Activated CD4-positive, alpha-beta T cell treated with anti-CD3 and anti-CD28 coated beads, Interleukin-2, Interleukin-4, amounts not matched to agents 100 ng/mL and 50 ng/mL, durations not matched to agents 16 hours and 8 hours (primary cell): ENCODE results near the gene PHACTR2.
A peak's percentile ranks its signal among the peaks of the same experiment; 100 is the strongest.

ENCODE experiments used
- DNase-seq: peaks from one replicate; pipeline ENCODE4 v3.0.0-alpha.2; 2020; ENCODE audit warnings: low spot score

Gene PHACTR2

GRCh38 chr6:143675382-143675900 is 2.3 kb upstream of the PHACTR2 start:
- no peak for DNase-seq

GRCh38 chr6:143675946-143676345 is 1.8 kb upstream of the PHACTR2 start:
- DNase-seq = no peak

- DNase-seq = no peak
Measured at GRCh38 chr6:143676437-143677045, 1.2 kb upstream of the PHACTR2 start.

DNA sequence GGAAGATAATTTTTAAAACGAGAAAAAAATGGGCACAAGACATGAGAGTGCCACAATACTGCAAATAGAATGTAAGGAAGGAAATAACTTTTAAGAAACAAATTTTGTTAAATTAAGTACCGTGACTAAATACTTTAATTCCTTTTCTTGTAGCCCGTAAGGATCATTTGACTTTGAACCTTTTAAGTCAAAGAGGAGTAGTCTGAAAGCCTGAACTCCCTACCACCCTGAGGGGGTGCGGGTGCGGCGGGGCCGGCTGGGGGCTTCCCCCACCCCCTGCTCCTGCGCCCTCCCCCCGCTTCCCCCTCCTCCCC is 231 bp upstream of the PHACTR2 start:
- DNase-seq = no peak

DNA sequence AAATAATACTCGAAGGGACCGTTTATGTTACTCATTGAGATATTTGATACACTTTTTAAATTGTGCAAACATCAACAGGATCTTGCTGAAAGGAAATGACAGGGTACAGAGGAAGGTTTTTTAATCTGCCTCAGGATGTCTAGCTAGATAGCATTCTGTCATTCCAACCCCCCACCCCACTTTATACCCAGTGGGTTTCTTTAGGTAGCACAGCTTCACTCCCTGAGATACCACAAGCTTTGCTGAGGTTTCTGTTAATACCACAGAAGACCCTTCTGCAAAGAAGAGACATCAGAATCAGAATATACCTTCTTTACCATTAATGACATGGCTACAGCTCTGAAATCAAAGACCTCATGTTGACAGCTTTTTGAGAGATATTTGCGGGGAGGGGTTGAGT is 1.3 kb downstream of the PHACTR2 start:
- no peak for DNase-seq

GRCh38 chr6:143680141-143680540 is 2.4 kb downstream of the PHACTR2 start:
- no peak for DNase-seq

DNA sequence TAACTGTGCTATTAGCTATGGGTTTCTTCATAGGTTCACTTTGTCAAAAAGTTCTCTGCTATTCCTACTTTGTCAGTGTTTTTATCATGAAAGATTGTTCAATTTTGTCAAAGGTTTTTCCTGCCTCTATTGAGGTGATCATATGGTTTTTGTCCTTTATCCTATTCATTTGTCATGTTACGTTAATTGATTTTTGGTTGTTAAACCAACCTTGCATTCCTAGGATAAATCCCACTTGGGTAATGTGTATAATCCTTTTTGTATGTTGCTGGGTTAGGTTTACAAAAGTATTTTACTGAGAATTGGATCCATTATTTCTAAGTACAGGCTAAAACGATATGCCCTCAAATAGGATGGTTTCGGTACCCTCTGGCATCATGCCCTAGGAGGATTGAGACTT is 5.0 kb downstream of the PHACTR2 start:
- DNase-seq = no peak

- DNase-seq = no peak
Measured at GRCh38 chr6:143684486-143684885, 6.7 kb downstream of the PHACTR2 start.

GRCh38 chr6:143685653-143686052 is 7.9 kb downstream of the PHACTR2 start:
- DNase-seq = no peak

DNA sequence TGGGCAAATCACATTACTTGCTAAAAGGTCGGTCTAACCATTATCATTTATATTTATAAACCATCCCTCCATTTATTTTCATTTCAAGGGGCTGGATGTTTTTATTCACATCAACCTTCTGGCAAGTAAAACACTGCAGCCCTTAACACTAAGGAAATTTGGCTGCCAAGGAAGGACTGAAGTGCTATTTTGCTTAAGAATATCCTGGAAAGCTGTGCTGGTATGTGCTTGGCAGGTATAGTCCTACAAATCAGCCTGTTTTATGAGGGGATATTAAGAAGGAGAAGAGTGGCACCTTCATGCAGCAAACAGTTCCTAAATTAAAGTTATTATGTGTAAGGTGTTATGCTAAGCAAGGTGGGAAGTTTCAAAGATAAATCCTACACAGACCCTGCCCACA is 9.8 kb downstream of the PHACTR2 start:
- DNase-seq = no peak

- DNase-seq = no peak
Measured at GRCh38 chr6:143688681-143689080, 10.9 kb downstream of the PHACTR2 start.

DNA sequence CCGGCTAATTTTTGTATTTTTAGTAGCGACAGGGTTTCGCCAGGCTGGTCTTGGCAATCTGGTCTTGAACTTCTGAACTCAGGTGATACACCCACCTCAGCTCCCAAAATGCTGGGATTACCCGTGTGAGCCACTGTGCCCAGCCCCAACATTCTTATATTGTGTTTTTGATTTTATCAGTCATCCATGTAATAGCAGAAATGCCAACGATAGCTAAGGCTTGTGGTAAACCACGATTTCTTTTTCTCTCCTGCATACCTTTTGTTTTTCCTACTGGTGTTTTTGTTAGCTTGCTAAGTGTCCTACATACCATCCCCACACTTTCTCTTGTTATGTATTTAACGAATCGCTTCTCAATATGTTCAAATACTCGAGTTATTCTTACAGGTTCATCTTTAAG is 12.1 kb downstream of the PHACTR2 start:
- DNase-seq = no peak

DNA sequence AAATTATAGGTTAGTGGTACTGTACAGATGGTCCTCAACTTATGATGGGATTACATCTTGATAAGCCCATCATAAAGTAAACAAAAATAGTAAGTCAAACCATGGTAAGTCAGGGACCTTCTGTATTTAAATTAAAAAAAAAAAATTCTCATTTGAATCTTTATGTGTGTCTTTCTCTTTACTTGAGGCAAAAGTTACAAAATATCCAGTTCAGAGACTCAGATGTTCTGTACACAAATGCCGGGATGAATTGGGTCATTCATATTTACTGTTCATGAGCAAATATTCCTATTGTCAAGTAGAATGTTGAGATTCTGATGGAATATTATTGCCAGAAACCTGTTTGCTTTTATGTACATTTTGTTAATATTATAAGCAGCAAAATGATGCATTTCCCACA is 13.4 kb downstream of the PHACTR2 start:
- DNase-seq = no peak

DNA sequence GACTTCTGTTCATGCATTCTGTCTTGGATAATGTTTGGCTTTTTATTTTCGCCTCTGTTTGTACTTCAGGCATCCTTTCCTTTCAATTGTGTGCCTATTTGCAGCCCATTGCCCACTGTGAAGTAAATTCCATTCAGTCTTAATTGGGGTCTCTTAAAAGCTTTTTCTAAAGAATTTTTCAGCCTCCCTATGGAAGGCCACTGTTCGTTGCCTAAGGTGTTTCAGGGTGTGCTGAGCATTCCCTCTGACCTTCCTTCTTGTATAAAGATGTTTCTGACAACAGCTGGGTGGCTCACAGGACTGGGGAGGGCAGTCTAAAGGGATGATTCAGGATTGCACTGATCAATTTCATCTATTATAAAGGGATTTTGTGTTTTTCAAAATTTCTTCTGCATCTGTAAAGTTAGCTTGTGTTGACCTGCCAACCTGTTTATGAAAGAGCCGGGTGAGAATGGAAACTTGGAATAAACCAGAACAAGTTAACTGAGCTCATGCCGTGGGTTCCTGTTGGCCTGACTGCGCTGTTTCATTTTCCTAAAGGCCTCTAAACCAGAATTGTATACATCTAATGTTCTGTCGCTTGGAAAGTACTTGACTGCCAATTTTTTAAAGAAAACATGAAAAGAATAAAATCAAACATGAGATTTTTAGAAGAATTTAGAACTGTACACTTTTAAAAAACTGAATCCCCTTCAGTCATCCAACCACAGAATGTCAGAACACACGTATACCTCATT is 14.3 kb downstream of the PHACTR2 start:
- DNase-seq = no peak

- no peak for DNase-seq
Measured at GRCh38 chr6:143692696-143693095, 14.9 kb downstream of the PHACTR2 start.

DNA sequence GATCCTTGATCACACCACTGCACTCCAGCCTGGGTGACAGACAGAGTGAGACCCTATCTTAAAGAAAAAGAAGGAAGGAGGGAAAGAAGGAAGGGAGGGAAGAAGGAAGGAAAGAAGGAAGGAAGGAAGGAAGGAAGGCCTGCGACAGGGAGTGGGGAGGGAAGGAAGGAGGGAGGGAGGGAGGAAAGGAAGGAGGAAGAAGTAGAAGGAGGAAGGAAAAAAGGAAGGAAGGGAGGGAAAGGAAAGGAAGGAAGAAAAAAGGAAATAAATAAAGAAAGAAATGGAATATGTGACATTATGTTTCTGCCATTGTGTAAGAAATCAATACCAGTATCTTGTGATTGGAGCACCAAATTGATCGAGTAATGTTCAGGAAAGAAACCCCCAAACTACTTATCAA is 16.2 kb downstream of the PHACTR2 start:
- DNase-seq = no peak

GRCh38 chr6:143694560-143694959 is 16.8 kb downstream of the PHACTR2 start:
- peak; percentile 13 for DNase-seq

GRCh38 chr6:143695130-143695968 is 17.6 kb downstream of the PHACTR2 start:
- DNase-seq = no peak

- no peak for DNase-seq
Measured at GRCh38 chr6:143695969-143696663, 18.4 kb downstream of the PHACTR2 start.

- no peak for DNase-seq
Measured at GRCh38 chr6:143696664-143697000, 18.9 kb downstream of the PHACTR2 start.

GRCh38 chr6:143697076-143697800 is 19.5 kb downstream of the PHACTR2 start:
- no peak for DNase-seq

GRCh38 chr6:143698329-143698728 is 20.6 kb downstream of the PHACTR2 start:
- no peak for DNase-seq
